ENCODE measurements around the gene SLC9A7.

SLC9A7 gene

DNA sequence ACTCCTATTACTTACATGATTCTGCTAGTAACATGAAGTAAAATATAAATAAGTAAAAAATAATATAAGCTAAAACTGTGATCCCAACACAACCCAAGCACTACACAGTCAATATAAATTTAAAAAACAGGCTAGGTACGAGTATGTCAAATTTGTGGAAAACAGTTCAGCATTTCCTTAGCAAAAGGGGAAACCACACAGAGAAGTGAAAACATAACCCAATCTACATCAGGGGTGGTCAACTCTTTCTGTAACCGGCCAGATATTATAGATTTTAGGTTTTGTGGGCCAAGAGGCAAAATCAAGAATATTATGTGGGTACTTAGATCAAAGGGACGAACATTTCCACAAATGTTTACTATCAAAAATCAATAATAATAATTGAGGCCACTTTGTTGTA lies 115.3 kb downstream of the SLC9A7 start:
- DNase-seq: no peak

DNA sequence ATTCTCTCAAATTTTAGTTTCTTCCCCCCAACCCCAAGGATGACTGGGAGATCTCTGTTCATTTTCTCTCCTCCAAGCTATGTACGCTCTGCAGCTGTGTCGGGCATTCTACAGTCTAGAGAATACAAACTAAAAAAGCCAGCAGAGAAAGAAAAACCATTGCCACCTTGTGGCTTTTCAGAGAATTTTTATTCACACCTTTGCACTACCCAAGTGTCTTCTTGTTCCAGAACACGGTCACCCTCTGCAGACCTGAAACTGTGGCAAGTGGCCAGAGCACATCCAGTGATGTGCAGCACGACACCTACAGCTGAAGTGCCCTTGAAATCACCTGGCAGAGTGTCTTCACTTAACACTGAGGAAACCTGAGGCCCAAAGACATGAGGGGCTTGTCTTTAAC lies 116.8 kb downstream of the SLC9A7 start:
- DNase-seq: peak; percentile 21 to 27

DNA sequence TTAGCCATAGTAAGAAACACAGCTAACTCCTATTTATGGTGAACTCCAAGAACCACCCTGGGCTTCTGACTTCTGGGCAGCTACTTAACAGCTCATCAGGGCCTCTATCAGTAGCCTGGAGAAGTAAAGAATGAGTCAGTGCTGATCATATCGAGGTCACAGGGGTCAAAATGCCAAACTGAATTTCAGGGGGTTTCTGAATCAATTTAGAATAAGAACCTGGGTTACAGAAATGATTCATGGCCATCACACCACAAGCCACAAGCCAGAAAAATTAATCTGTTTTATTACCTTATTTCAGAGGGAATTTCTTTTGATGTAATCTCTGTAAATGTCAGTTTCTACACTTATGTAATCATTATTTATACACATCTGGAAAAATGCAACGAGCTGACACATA lies 121.0 kb downstream of the SLC9A7 start:
- no peak for DNase-seq

DNA sequence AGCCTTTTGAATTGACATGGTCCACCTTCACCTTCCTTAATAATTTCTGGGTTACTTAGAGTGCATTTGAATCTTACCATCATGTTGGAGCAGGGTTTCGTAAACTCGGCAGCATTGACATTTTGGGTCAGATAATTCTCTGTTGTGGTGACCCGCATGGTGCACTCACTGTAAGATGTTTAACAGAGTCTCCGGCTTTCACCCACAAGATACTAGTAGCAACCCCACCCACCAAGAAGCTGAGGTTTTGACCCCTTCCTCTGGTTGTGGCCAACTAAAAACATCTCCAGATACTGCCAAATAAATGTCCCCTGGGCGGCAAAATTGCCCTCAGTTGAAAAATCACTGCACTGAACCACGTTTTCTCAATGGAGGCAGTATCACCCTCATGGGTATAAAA lies 122.7 kb downstream of the SLC9A7 start:
- no peak for DNase-seq

DNA sequence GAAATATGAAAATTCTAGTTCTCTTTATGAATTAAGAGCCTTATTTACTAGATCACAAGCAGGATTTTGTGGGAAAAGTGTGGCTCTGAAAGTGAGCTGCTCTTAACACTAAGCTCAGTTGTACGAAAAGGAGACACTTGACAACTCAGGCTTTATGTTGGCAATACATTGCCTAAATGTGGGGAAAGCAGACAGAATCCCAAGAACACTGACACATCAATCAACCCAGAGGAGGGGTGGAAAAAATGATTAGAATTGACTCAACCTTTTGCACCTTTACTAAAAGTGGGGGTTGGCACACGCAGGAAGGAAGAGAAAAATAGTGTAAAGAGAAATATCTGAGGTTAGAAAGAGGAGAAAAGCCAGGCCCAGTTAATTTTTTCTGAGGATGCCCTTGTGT lies 123.7 kb downstream of the SLC9A7 start:
- no peak for DNase-seq

DNA sequence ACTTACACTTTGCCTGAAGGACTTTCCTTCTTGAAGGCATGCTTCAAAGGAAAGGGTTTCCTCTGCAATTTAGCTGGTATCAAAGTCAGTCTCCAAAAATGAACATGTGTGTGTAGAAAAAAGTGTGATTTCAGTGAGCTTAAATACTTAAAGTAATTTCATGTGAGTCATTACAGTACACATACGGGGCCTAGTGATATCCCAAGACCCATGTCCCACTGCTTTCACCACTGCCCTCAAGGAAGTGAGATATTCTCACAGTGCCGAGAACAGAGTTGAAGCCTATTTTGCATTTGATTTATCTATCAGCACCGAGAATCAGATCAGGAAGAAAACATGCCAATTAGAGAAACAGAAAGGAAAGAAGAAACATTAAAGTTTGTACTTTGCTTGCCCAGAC lies 124.3 kb downstream of the SLC9A7 start:
- DNase-seq: no peak

DNA sequence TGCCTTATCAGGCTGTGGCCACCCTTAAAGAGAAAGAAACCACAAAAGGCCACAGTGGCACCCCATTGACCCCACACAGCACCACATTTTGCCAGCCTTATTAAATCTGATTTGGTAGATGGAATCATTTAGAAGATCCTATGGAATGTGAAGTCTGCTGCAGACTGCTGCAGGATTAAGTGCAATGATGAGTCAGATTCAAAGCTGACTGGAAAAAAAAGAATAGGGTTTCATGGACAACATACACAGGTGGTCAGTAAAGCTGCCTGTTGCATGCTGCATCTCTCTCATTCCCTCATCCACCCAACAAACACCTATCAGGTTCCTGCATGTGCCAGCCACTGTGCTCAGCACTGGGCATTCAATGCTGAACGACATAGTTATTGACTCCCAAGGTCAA lies 128.8 kb downstream of the SLC9A7 start:
- DNase-seq: no peak

DNA sequence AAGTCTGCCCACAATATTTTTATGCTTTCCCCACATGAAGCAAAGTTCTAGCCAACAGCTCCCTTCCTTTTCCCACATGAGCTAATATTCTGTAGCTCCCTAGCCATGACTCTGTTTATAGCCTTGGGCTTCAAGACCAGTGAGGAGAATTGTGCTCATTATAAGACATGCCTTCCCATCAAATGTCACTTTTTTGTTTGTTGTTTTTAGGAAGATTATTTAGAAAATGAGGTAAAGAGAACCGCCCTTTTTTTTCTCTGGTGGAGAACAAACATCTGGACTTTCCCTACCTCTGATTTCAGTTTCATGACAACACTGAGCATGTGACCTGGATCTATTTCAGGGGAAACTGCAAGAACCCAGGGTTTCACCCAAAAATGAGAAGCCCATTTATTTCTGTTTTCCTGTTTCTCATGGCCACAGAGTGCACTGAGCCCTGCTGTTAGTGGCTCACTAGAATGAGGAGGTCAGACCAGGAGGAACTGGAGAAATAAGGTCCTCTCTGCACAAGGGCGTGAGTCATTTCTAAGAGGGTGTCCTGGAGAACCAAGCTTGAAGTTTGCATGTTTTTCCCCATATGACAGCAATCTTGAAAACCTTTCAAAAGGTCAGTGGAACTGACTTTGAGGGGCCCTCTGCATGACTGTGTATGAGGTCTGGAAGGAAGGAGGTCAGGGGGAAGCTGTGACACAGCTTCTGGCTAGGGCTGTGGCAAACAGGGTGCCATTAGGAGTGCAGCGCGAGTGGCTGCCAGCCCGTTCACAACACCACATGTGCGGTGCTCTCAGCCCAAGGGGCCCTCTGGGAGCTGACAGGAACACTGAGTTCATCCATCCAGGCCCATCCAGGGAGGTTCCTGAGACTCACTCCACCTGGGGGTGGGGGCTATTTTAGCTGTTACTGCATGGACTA lies 130.2 kb downstream of the SLC9A7 start:
- DNase-seq: peak; percentile 31 to 34

DNA sequence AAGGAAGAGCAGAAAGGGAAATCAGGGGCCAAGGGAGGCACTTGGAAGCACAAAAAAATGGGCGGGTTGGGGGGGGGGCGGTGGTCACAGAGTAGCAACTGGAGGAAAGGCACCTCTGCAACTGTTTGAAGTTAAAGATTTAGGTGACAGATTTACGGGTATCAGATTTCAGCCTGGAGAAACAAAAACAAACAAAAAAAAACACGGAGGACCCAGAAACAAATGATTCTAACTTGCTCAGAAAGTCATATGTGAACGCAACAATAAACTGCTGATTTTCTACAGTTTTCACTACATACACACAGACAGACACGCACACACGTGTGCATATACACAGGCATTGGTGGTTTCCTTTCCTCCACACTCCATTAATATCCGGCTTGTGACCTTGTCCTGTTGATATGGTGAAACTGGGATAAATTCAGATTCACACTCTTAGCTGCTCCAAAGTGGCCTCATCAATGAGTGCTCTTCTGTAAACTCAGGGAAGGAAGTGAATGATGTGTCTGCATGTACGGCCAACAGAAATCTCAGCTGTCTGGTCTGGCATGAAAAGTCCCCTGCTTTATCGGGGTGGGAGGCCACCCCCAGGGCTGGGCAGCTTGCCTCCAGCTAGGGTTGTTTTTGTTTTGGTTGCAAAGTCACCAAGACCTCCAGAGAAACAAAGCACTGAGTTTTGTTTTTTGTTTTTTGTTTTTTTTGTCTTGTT lies 131.1 kb downstream of the SLC9A7 start:
- DNase-seq: no peak

DNA sequence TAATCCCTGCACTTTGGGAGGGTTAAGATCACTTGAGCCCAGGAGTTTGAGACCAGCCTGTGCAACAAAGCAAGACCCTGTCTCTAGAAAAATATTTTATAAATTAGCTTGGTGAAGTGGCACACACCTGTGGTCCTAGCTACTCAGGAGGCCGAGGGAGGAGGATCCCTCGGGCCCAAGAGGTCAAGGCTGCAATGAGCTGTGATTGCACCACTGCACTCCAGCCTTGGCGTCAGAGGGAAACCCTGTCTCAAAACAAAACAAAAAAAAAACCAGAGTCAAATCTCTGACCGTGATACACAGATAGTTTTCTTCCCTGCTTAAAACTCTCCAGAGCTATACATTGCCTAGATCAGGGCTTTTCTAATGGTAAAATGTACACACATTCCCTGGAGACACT lies 131.9 kb downstream of the SLC9A7 start:
- no peak for DNase-seq

DNA sequence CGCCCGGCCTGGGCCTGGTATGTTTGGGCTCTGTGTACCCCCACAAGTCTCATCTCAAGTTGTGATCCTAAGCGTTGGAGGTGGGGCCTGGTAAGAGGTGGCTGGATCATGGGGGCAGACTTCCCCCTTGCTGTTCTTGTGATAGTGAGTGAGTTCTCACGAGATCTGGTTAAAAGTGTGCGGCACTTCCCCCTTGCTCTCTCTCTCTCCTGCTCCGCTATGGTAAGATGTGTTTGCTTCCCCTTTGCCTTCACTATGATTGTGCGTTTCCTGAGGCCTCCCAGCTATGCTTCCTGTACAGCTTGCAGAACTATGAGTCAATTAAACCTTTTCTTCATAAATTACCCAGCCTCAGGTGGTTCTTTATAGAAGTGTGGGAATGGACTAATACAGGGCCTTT lies 132.4 kb downstream of the SLC9A7 start:
- DNase-seq: peak; percentile 42 to 51

DNA sequence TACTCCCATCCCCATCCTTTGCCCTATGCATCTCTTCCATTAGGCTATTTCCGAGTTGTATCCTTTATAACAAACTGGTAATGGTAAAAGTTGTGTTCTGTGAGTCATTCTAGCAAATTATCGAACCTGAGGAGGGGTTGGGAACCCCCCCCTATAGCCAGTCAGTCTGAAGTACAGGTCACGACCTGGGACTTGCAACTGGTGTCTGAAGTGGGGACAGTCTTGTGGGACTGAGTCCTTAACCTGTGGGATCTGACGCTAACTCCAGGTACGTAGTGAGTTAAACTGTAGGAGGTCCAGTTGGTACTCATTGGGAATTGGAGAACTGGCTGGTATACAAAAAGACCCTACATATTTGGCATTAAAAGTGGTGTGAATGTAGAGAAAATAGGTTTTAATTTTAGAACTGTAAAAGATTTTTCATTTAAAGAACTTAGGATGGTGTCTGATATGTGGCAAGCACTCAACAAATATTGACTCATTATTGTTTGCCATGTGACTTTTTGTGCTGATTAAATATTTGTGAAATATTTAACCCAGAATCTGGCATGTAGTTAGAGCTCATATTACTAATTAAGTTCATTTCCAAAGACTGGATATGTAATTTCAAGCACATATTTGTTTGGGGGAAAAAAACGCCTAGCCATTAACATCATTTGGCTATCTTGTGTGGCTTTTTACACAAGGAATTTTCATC lies 134.7 kb downstream of the SLC9A7 start:
- DNase-seq: no peak

DNA sequence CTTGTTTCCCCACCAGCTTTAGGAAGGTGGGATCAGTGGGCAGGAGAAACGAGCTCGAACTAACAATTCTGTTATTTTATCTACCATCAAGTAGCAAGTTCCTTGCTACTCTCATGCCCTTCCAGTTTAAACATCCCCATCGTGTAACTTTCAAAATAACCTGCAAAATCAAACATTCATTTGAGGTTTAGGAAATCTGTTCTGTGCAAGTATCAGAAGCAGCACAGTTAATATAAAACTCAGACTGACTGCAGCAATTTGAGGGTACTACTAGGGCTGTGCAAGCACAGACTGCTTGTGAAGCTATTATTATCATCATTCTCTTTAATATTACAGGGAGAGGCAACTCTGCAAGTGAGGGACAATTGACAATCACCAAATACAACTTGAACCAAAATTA lies 137.3 kb downstream of the SLC9A7 start:
- no peak for DNase-seq

DNA sequence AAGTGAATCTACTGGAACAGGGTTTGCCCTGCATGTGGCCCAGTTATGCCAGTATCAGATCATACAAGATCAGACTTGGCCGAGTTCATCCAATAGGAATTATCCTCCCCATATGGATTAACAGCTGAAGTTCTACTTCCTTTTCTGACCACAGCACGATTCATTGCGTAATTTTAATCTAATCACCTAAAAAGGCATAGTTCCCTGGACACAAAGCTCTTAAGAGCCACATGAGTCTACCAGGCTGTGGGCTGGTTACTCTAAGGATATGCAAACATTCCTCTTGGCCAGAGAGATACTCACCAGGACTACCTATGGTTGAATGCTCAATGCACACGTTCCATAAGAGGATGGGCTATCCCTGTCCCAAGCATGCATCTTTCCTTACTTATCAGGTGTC lies 138.4 kb downstream of the SLC9A7 start:
- no peak for DNase-seq

DNA sequence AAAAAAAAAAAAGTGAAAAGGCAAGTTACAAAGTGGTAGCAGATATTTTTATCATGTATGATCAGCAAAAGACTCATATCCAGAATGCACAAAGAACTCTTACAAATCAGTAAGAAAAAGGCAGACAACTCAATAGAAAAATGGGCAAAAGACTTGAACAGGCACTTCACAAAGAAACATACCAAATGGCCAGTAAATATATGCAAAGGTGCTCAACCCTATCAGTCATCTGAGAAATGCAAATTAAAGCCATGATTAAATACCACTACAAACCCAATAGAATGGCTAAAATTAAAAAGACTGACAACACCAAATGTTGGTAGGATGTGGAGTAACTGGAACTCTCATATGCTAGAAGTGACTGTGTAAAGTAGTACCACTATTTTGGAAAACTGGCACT lies 140.0 kb downstream of the SLC9A7 start:
- no peak for DNase-seq

DNA sequence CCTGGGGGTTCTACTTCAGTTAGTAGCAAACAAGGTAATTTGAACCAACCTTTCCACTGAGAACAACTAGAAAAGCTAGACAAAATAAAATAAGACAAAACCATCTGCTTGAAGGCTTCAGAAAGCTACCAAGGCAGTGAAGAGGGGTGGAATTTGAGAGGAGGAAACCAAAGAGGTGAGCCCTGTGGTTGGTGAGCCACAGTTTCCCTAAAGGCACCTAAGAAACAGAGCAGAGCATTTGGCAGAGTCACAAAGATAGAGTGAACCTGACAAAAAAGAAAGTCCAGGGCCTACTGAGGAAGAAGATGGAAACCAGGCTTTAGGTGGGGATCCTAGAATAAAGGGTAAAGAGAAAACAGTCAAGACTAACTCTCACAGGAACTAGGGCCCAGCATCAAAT lies 141.0 kb downstream of the SLC9A7 start:
- no peak for DNase-seq

DNA sequence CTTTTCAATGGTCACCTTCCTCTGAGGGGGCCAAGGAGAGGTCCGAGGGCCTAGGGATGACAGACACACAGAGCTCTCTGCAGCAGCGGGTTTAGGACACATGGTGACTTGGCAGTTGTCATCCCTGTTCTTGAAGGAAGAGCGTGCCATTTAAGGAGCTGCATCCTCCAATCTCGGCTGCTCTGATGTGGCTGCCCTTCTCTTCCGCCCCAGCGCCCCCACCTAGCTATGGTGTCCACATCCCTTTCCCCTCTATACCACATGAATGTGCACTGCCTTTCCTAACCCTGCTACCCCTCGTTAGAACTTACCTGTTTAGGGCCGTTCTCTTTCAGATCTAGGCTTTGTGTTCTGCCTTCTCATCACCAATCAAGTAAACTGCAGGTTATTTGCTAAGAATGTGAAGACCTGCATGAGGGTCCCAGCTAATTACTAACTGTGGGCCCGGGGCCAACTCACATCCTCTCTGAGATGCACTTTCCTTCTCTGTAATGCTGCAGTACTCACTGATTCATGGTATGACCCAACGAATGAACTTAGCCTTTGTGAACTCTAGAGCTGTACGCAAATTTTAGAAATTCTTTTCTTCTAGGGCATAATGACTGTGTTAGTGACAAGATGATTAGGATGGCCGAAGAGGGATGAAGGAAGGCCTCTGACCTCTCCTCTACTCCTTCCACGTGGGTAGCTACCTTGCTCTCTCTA lies 147.1 kb downstream of the SLC9A7 start:
- no peak for DNase-seq

DNA sequence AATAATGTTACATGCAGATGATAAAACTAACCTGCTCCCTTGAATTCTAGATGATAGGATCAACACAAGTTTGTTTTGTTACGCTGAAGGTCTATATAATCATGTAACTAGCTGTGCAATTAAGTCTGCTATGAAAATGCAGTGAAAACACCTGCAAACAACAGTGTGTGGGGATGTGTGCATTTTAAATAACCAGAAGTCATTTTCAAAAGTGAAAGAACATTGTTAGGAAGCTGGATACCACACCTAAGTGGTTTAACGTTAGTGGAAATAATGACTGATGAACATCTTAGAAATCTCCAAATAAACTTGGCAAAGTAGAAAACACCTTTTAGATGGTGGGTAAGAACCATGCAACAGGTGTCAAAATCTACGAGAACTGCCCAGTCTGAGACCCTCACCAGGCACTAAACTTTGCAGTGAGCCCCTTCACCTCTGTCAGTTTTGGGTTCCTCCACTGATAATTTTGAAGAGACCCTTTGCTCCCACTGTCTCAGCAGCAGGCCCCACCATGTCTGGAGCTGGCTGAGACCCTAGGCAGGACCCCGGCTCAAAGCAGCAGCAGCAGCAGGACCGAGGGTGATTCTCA lies 148.8 kb downstream of the SLC9A7 start:
- DNase-seq: no peak

DNA sequence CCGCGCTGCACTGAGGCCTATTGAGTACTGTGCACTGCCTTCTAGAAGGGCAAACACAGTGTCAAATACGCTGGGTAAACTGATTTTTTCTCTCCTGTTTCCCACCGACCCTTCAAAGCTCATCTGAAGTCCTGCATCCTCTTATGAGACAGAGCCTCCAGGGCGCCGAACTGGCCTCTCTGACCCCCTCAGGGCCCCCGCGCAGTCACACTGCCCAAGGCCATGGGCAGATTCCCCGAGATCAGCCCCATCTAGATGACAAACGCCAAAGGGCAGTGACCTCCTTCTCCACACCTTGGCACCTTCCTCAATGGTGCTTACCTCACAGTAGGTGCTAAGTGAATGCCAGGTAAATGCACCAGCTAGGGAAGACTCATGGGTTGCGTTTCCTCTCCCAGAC lies 151.0 kb downstream of the SLC9A7 start:
- no peak for DNase-seq

DNA sequence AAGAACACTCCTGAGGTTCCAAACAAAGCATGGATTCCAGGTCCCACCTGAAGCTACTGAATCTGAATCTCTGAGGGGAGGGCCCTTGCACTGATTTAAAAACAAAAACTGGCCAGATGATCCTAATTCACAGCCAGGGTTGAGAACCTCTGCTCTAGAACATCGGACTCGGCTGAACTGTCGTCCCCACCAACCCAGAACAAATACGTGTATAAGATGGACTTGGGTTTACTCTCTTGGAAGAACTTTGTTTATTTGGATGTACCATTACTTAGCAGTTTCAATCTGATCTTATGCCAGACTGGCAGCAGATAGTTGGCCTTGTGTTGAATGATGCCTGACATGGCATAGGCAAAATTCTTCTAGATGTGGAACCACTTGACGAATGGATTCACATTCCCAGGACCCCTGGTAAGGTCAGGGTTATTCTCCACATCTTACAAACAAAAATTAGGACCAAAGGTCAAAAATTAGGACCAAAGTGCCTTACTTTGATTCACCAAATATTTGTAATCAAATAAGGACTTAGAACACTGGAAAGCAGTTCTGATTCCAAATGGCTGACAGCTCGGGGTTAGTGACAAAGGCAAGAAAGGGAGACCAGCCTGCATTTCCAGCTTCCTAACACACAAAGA lies 156.3 kb downstream of the SLC9A7 start:
- DNase-seq: no peak

DNA sequence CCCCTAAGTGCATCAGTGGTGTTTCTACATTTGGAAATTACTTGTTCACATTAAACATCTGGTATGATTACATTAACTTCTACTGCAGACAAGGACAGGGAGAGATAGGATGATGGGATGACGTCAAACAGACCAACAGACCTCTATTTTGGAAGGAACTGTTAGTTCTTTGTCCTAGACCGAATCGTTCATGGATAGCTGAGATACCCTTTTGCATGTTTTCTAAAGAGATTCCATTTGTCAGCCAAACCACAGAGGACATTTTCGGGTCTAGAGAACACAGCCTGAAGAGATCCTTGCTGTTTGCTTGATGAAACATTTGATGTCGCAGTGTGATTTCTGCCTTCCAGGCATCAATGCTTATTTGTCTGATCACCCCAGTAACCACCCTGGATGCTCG lies 157.6 kb downstream of the SLC9A7 start:
- no peak for DNase-seq

DNA sequence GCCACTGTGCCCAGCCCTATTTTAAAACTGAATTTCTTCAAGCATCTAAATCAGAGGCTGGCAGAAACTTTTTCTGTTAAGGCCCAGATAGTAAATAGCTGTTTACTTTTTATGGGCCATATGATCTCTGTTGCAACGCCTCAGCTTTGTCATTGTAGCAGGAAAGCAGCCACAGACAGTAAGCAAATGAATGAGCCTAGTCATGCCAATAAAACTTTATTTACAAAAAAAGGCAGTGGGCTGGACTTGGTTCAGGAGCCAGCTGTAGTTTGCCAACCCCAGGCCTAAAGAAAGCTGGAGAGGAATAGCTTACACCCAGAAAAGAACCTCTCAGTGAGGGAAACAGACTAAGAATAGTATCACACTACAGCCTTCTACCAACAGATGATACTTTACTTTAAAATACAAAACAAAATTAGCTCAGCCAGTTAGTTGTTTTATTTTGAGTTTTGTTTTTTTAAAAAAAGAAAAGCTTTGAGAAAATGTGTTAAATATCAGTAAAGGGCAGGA lies 159.8 kb downstream of the SLC9A7 start:
- DNase-seq: no peak

All from AML-193 (cell line).